Gastroesophageal sphincter (tissue), 4 donors: ENCODE data around the gene TF. TPM values are rescaled to one million over a fixed set of nuclear protein-coding genes. Genes with fewer than 3 reads are reported as not detected.

ENCODE experiments used
- ATAC-seq: fragments of 150-250 bp; one replicate; pipeline ENCODE4 v1.9.1; 2016; ENCODE audit warnings: mild to moderate bottlenecking, moderate library complexity
- H3K27ac ChIP-seq, 4 donors: fragments of 200-600 bp; sonication (generic) in 3 of 4; 1 replicate in 3 of 4; 2 replicates in 1 of 4; pipeline ENCODE4 v1.5.1; 2016 to 2019
- H3K27me3 ChIP-seq: fragments of 200-600 bp; sonication (generic); one replicate; pipeline ENCODE4 v1.5.1; 2019
- H3K36me3 ChIP-seq, 2 donors: fragments of 200-600 bp; sonication (generic); one replicate each; pipeline ENCODE4 v1.5.1; 2019; ENCODE audit warnings: control low read depth in 1 of 2
- H3K4me1 ChIP-seq, 3 donors: fragments of 200-600 bp; sonication (generic); 1 replicate in 2 of 3; 2 replicates in 1 of 3; pipeline ENCODE4 v1.5.1; 2016 to 2019; ENCODE audit warnings: control low read depth in 2 of 3
- H3K4me3 ChIP-seq, 2 donors: fragments of 200-600 bp; sonication (generic); one replicate each; pipeline ENCODE4 v1.5.1; 2019; ENCODE audit warnings: mild to moderate bottlenecking in 1 of 2, moderate library complexity in 1 of 2
- H3K9me3 ChIP-seq, 3 donors: fragments of 200-600 bp; sonication (generic); one replicate each; pipeline ENCODE4 v1.5.1; 2017 to 2019; ENCODE audit warnings: control low read depth in 2 of 3
- CTCF ChIP-seq, 4 experiments: fragments of 200-600 bp in 2 of 4; fragments of 450-650 bp in 2 of 4; sonication (generic) in 1 of 4; IDR thresholded peaks; one replicate each; pipeline ENCODE4 v1.5.1; 2017 to 2019; ENCODE audit warnings: antibody characterized with exemption in 4 of 4, mild to moderate bottlenecking in 2 of 4, moderate library complexity in 2 of 4
- EP300 ChIP-seq: sonication (generic); formaldehyde crosslinking; IDR thresholded peaks from one replicate; pipeline ENCODE4 v1.6.1; 2017; ENCODE audit warnings: antibody characterized with exemption, mild to moderate bottlenecking
- POLR2A ChIP-seq, 2 donors: fragments of 450-650 bp; IDR thresholded peaks; one replicate each; pipeline ENCODE4 v1.6.1; 2017; ENCODE audit warnings: antibody characterized with exemption in 2 of 2, mild to moderate bottlenecking in 2 of 2, moderate library complexity in 1 of 2
- POLR2AphosphoS5 ChIP-seq: sonication (generic); formaldehyde crosslinking; IDR thresholded peaks from one replicate; pipeline ENCODE4 v1.6.1; 2017; ENCODE audit warnings: antibody characterized with exemption
- WGBS, 2 donors: methylation state at CpG; one replicate each; pipeline ENCODE4 v1.1.5; 2018; ENCODE audit warnings: low coverage in 1 of 2; 5-methylcytosine and 5-hydroxymethylcytosine counted together
- total RNA-seq, 4 donors: library from RNA; depleted of rRNA; stranded (reverse); fragments of >200 nt; gene quantifications; one replicate each; pipeline ENCODE4 v1.1.0, GENCODE V29; 2016

The TF gene
- total RNA-seq, 4 donors from 2014 or later = 0.78 to 12.5 (median 1.2) TPM

- H3K36me3 ChIP-seq = peaks cover 0 to 51% of the 10 kb centered on the region in 2 donors
- no peak overlapping the region for H3K4me3 ChIP-seq
- no peaks in the 10 kb centered on the region for H3K4me1 ChIP-seq
- ATAC-seq = no peak
- H3K9me3 ChIP-seq = no peaks in the 10 kb centered on the region
- no peak for TF ChIP-seq CTCF (IDR thresholded peaks at IDR 0.05)
- no peak for TF ChIP-seq POLR2A (IDR thresholded peaks at IDR 0.05)
- no peak for TF ChIP-seq EP300
- no peak for TF ChIP-seq POLR2AphosphoS5
- H3K27ac ChIP-seq = no peak overlapping the region
- no peaks in the 10 kb centered on the region for H3K27me3 ChIP-seq
- 82 to 100% methylated on average over 1 to 2 of the region's 4 CpGs for WGBS, 2 donors
Measured at GRCh38 chr3:133827684-133828083, 81.5 kb downstream of the TF start.

- no peaks in the 10 kb centered on the region for H3K27me3 ChIP-seq
- H3K36me3 ChIP-seq = peaks cover 0 to 51% of the 10 kb centered on the region in 2 donors
- TF ChIP-seq POLR2AphosphoS5 (no peak), EP300 (no peak), POLR2A (IDR thresholded peaks at IDR 0.05) (no peak), CTCF (IDR thresholded peaks at IDR 0.05) (no peak)
- no peaks in the 10 kb centered on the region for H3K4me1 ChIP-seq
- no peak overlapping the region for H3K4me3 ChIP-seq
- WGBS, 2 donors = 73 to 80% methylated on average over 1 to 6 of the region's 12 CpGs
- no peak for ATAC-seq
- no peaks in the 10 kb centered on the region for H3K9me3 ChIP-seq
- H3K27ac ChIP-seq = no peak overlapping the region
Measured at GRCh38 chr3:133828576-133829309, 82.5 kb downstream of the TF start.

- no peak for ATAC-seq
- 80% methylated on average over 1 to 3 of the region's 3 CpGs for WGBS, 2 donors
Measured at GRCh38 chr3:133829310-133829707, 83.1 kb downstream of the TF start.

GRCh38 chr3:133830071-133830470 lies 83.9 kb downstream of the TF start:
- TF ChIP-seq CTCF (IDR thresholded peaks at IDR 0.05) = no peak
- no peaks in the 10 kb centered on the region for H3K9me3 ChIP-seq
- ATAC-seq = no peak
- H3K27ac ChIP-seq = no peak overlapping the region
- no peak overlapping the region for H3K4me3 ChIP-seq
- H3K27me3 ChIP-seq = no peaks in the 10 kb centered on the region
- 84 to 100% methylated on average over 1 to 2 of the region's 3 CpGs for WGBS, 2 donors
- no peaks in the 10 kb centered on the region for H3K4me1 ChIP-seq
- peaks cover 0 to 51% of the 10 kb centered on the region in 2 donors for H3K36me3 ChIP-seq

More at GRCh38 chr3:133829310-133829707, 83.1 kb downstream of the TF start:
- Histone ChIP-seq H3K4me3 (no peak overlapping the region), H3K36me3 (peaks cover 0 to 51% of the 10 kb centered on the region in 2 donors), H3K9me3 (no peaks in the 10 kb centered on the region), H3K4me1 (no peaks in the 10 kb centered on the region), H3K27me3 (no peaks in the 10 kb centered on the region), H3K27ac (no peak overlapping the region)
- TF ChIP-seq CTCF (IDR thresholded peaks at IDR 0.05) = no peak
- no peak for TF ChIP-seq POLR2A (IDR thresholded peaks at IDR 0.05)
- no peak for TF ChIP-seq EP300
- TF ChIP-seq POLR2AphosphoS5 = no peak

GRCh38 chr3:133831966-133832801 lies 86.0 kb downstream of the TF start:
- no peak overlapping the region for H3K27ac ChIP-seq
- no peaks in the 10 kb centered on the region for H3K9me3 ChIP-seq
- H3K4me1 ChIP-seq = no peaks in the 10 kb centered on the region
- WGBS, 2 donors = 84 to 93% methylated on average over 5 to 6 of the region's 13 CpGs
- TF ChIP-seq CTCF (IDR thresholded peaks at IDR 0.05) = no peak
- no peak for TF ChIP-seq POLR2AphosphoS5
- TF ChIP-seq POLR2A (IDR thresholded peaks at IDR 0.05) = no peak
- TF ChIP-seq EP300 = no peak
- no peak for ATAC-seq
- no peak overlapping the region for H3K4me3 ChIP-seq
- no peaks in the 10 kb centered on the region for H3K27me3 ChIP-seq
- H3K36me3 ChIP-seq = peaks cover 0 to 58% of the 10 kb centered on the region in 2 donors
